ENCODE measurements around the gene CAMK1D.

DNA sequence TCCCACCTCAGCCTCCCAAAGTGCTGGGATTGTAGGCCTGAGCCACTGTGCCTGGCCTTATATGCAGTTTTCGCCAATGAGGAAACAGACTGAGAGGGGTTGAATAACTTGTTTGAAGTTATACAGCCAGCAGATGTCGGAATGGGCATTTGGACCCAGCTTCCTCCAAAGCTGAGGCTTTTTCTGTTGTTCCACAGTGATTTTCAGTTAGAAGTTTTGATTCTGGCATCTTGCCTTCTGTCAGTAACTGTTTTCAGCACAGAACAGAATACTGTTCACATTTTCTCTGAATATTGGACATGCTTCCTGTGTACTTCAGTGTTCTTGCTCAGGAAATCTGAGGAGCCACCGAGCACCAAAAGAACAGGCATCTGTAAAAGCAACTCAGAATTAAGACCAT is 287.2 kb downstream of the CAMK1D start:
- TF ChIP-seq POLR2A (IDR thresholded peaks at IDR 0.05): no peak
- TF ChIP-seq, protein P1, sequence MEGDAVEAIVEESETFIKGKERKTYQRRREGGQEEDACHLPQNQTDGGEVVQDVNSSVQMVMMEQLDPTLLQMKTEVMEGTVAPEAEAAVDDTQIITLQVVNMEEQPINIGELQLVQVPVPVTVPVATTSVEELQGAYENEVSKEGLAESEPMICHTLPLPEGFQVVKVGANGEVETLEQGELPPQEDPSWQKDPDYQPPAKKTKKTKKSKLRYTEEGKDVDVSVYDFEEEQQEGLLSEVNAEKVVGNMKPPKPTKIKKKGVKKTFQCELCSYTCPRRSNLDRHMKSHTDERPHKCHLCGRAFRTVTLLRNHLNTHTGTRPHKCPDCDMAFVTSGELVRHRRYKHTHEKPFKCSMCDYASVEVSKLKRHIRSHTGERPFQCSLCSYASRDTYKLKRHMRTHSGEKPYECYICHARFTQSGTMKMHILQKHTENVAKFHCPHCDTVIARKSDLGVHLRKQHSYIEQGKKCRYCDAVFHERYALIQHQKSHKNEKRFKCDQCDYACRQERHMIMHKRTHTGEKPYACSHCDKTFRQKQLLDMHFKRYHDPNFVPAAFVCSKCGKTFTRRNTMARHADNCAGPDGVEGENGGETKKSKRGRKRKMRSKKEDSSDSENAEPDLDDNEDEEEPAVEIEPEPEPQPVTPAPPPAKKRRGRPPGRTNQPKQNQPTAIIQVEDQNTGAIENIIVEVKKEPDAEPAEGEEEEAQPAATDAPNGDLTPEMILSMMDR (IDR thresholded peaks at IDR 0.05): no peak

Data from heart left ventricle (tissue), 13 donors.